Measurements from ENCODE around the gene POU6F2. TPM values are rescaled to one million over a fixed set of nuclear protein-coding genes. Genes with fewer than 3 reads are reported as not detected.

POU6F2 gene
- polyA plus RNA-seq, 6 donors from 2014 or later: not detected

DNA sequence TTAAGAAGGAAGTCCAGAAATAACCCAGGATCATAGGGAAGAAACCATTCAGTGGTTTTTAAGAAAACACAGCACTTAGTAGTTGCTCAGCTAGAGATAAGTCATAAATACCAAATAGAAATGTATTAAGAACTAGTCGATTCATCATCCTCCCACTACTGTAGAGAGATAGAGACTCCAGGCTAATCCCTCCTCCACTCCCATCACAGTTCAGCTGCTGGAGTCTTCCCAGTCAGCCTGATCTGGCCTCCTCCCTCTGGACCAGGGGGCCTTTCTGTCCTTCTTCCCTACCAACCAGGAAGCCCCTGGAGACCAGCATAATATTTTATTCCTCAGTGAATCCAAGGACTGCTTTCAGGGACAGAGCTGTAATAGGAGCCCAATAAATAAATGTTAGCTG lies 294.4 kb downstream of the POU6F2 start:
- ATAC-seq (ENCODE audit: low read depth in 2 of 2): no peak
- peaks cover 12 to 18% (median 15%) of the 10 kb centered on the region in 3 donors for H3K27me3 Mint-ChIP-seq
- peaks cover 0 to 4% (median 0%) of the 10 kb centered on the region in 7 donors for H3K9me3 Mint-ChIP-seq
- no peak for DNase-seq
- H3K4me1 Mint-ChIP-seq: no peaks in the 10 kb centered on the region
- H3K27ac Mint-ChIP-seq: no peak overlapping the region
- H3K4me3 Mint-ChIP-seq: no peak overlapping the region
- H3K36me3 Mint-ChIP-seq: no peaks in the 10 kb centered on the region

GRCh38 chr7:39272691-39273090 lies 295.0 kb downstream of the POU6F2 start:
- no peak overlapping the region for H3K4me3 Mint-ChIP-seq
- DNase-seq: no peak
- H3K27ac Mint-ChIP-seq: no peak overlapping the region
- no peak for ATAC-seq (ENCODE audit: low read depth in 2 of 2)
- peaks cover 0 to 4% (median 0%) of the 10 kb centered on the region in 7 donors for H3K9me3 Mint-ChIP-seq
- peaks cover 12 to 18% (median 15%) of the 10 kb centered on the region in 3 donors for H3K27me3 Mint-ChIP-seq
- no peaks in the 10 kb centered on the region for H3K4me1 Mint-ChIP-seq
- H3K36me3 Mint-ChIP-seq: no peaks in the 10 kb centered on the region

DNA sequence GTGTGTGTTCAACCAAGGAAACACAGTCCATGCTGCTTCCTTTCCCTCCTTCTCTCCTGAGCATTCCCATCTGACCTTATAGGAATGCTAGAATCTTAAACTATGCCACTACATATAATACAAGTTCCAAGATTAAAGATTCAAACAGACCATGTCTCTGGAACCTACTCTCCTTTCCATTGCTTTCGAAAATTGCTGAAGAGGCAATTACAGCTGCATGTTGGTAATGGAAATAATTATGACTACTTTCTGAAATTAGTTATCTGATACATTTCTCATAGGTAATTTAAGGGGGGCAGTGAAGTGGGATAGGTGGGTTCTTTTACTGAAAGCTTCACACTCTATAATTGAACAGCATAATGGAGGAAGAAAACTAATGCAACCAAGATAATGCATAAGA lies 302.6 kb downstream of the POU6F2 start:
- no peak for DNase-seq
- no peak overlapping the region for H3K4me3 Mint-ChIP-seq
- no peaks in the 10 kb centered on the region for H3K36me3 Mint-ChIP-seq
- peaks cover 0 to 4% (median 0%) of the 10 kb centered on the region in 3 donors for H3K4me1 Mint-ChIP-seq
- H3K9me3 Mint-ChIP-seq: peaks cover 0 to 10% (median 4%) of the 10 kb centered on the region in 7 donors
- H3K27ac Mint-ChIP-seq: no peak overlapping the region
- peaks cover 0 to 8% (median 6%) of the 10 kb centered on the region in 3 donors for H3K27me3 Mint-ChIP-seq
- no peak for ATAC-seq (ENCODE audit: low read depth in 2 of 2)

GRCh38 chr7:39285256-39285655 lies 307.5 kb downstream of the POU6F2 start:
- ATAC-seq (ENCODE audit: low read depth in 2 of 2) (no peak), DNase-seq (no peak)
- no peaks in the 10 kb centered on the region for H3K4me1 Mint-ChIP-seq
- H3K36me3 Mint-ChIP-seq: no peaks in the 10 kb centered on the region
- no peak overlapping the region for H3K27ac Mint-ChIP-seq
- no peak overlapping the region for H3K4me3 Mint-ChIP-seq
- H3K27me3 Mint-ChIP-seq: peaks cover 9 to 17% (median 17%) of the 10 kb centered on the region in 3 donors
- H3K9me3 Mint-ChIP-seq: peaks cover 0 to 5% (median 0%) of the 10 kb centered on the region in 7 donors

DNA sequence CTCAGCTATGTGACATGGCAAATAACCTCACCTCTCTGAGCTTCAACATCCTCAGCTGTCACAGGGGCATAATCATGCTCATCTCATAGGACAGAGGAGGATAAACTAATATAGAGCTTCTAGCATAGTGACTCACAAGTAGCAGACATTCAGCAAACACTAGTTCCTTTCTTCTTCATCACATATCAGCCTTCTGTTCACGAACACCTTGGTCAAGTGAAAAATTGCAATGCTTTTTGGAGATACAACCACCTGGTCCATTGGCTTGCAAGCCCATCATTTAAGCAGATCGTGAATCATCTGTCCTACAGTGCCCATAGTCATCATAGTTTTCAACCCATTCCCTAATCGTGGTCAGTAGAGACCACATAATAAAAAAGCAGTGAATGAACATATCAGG lies 310.6 kb downstream of the POU6F2 start:
- H3K9me3 Mint-ChIP-seq: no peaks in the 10 kb centered on the region
- ATAC-seq (ENCODE audit: low read depth in 2 of 2) (no peak), DNase-seq (no peak)
- H3K27ac Mint-ChIP-seq: no peak overlapping the region
- peaks cover 9 to 28% (median 18%) of the 10 kb centered on the region in 3 donors for H3K27me3 Mint-ChIP-seq
- no peaks in the 10 kb centered on the region for H3K36me3 Mint-ChIP-seq
- no peaks in the 10 kb centered on the region for H3K4me1 Mint-ChIP-seq
- H3K4me3 Mint-ChIP-seq: peak overlapping the region in 1 of 8 donors; percentile 12

- H3K9me3 Mint-ChIP-seq: peaks cover 0 to 4% (median 0%) of the 10 kb centered on the region in 7 donors
- H3K36me3 Mint-ChIP-seq: no peaks in the 10 kb centered on the region
These were observed 314.1 kb downstream of the POU6F2 start for GRCh38 chr7:39291628-39292410.

DNA sequence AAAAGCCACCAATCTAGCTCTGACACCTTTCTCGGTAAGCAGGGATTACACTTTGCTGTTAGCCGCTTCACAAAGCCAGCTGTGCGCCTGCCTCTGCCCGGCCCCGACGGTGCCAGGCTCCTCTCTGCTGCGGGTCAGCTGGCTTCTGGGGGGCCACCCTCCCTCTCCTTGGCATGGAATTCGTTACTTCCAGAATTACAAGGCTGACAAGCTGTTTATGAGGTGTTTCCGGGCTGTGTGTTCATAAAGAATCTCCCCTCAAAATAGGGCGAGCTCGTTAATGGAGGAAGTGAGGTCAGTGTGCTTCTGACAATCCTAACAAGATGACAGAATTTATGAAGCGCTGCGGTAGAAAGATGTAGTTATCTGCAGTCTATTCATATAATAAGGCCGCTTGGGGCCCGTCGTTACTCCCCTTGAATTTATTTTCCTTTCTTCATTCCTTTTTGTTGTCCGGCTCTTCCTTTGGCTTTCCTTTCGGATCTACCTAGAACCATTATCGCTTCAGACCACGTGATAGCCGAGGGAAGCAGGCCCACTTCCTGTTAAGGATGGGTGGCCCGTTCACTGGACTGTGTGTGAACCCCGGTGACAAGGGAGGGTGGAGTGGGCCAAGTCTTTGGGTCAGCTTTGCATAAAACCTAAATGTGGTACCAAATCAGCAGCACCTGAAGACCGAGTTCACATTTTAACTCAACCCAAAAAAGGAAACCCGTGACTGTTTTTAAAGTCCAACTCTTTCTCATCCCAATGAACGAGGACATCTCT lies 315.5 kb downstream of the POU6F2 start:
- DNase-seq: no peak
- peaks cover 7 to 30% (median 12%) of the 10 kb centered on the region in 3 donors for H3K27me3 Mint-ChIP-seq
- no peak for ATAC-seq (ENCODE audit: low read depth in 2 of 2)
- no peaks in the 10 kb centered on the region for H3K36me3 Mint-ChIP-seq
- no peak overlapping the region for H3K4me3 Mint-ChIP-seq
- H3K27ac Mint-ChIP-seq: no peak overlapping the region
- H3K9me3 Mint-ChIP-seq: peaks cover 0 to 15% (median 5%) of the 10 kb centered on the region in 7 donors
- no peaks in the 10 kb centered on the region for H3K4me1 Mint-ChIP-seq

More at GRCh38 chr7:39291628-39292410, 314.1 kb downstream of the POU6F2 start:
- Mint-ChIP-seq H3K27ac (no peak overlapping the region), H3K4me3 (no peak overlapping the region), H3K4me1 (no peaks in the 10 kb centered on the region), H3K27me3 (peaks cover 6 to 30% (median 13%) of the 10 kb centered on the region in 3 donors)
- ATAC-seq (ENCODE audit: low read depth in 2 of 2): no peak
- DNase-seq: no peak

DNA sequence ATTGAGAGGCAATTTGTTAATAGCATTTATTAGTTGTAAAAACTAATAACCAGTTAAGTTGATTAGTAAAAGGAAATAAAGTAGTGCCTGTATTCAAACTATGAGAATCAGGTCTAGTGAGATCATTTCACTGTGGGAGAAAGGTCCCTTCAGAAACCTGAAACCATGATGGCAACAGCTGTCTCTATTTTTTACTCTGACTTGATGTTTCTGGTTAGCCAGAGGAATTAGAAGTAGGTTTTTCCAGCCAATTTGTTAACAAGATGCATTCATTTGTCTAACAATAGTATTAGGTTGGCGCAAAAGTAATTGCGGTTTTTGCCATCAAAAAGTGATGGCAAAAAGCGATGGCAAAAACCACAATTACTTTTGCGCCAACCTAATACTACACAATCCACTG lies 316.3 kb downstream of the POU6F2 start:
- ATAC-seq (ENCODE audit: low read depth in 2 of 2): no peak
- H3K27ac Mint-ChIP-seq: no peak overlapping the region
- no peak for DNase-seq
- no peaks in the 10 kb centered on the region for H3K4me1 Mint-ChIP-seq
- H3K9me3 Mint-ChIP-seq: peaks cover 0 to 15% (median 6%) of the 10 kb centered on the region in 7 donors
- no peaks in the 10 kb centered on the region for H3K36me3 Mint-ChIP-seq
- H3K27me3 Mint-ChIP-seq: peaks cover 5 to 22% (median 7%) of the 10 kb centered on the region in 3 donors
- no peak overlapping the region for H3K4me3 Mint-ChIP-seq

- ATAC-seq (ENCODE audit: low read depth in 2 of 2) (no peak), DNase-seq (no peak)
- Mint-ChIP-seq H3K9me3 (peaks cover 0 to 15% (median 6%) of the 10 kb centered on the region in 7 donors), H3K4me3 (no peak overlapping the region), H3K36me3 (no peaks in the 10 kb centered on the region), H3K27ac (no peak overlapping the region), H3K27me3 (peaks cover 0 to 15% (median 7%) of the 10 kb centered on the region in 3 donors), H3K4me1 (no peaks in the 10 kb centered on the region)
These were observed 318.1 kb downstream of the POU6F2 start for GRCh38 chr7:39295796-39296195.

DNA sequence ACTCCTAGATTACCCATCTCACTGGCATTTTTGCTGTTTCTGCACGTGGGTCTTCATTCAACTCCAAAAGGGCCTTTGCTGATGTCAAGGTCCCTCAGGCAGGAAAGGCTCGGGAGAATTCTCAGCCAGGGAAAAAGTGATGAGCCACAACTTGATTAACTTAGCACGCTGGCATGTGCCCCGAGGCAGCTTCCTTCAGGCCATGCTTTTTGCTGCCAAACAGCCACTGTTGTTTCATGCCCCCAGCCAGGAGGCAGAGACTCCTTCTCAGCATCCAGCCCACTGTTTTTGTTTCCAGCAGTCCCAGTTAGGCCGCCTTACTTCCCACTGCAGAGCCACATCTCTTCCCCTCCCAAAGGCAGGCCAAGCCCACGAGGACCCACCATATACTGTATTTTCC lies 322.0 kb downstream of the POU6F2 start:
- Mint-ChIP-seq H3K4me1 (no peaks in the 10 kb centered on the region), H3K9me3 (peaks cover 0 to 15% (median 6%) of the 10 kb centered on the region in 7 donors), H3K27me3 (peaks cover 0 to 7% (median 6%) of the 10 kb centered on the region in 3 donors), H3K36me3 (no peaks in the 10 kb centered on the region), H3K4me3 (no peak overlapping the region), H3K27ac (no peak overlapping the region)
- DNase-seq (no peak), ATAC-seq (ENCODE audit: low read depth in 2 of 2) (no peak)

- DNase-seq (no peak), ATAC-seq (ENCODE audit: low read depth in 2 of 2) (no peak)
- Mint-ChIP-seq H3K27me3 (peaks cover 0 to 7% (median 6%) of the 10 kb centered on the region in 3 donors), H3K9me3 (peaks cover 0 to 15% (median 6%) of the 10 kb centered on the region in 7 donors), H3K4me1 (no peaks in the 10 kb centered on the region), H3K27ac (no peak overlapping the region), H3K36me3 (no peaks in the 10 kb centered on the region), H3K4me3 (no peak overlapping the region)
These were observed 322.6 kb downstream of the POU6F2 start for GRCh38 chr7:39300276-39300675.

DNA sequence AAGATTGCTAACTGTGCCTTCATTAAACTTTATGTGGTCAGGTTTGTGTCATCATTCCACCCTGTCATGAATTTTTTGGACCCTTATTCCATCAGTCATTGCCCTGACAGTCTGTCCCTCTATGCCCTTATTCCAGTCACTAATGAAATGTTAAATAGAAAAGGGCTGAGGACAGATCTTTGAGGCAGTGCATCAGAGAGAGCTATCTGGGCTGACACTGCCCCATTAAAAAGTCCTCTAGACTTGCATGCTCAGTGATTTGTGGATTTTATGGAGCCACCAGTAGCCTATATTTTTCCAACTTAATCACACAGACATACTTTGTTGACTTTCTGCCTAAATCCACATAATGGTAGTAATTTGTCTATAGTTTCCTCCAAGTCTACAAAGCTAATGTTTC lies 323.8 kb downstream of the POU6F2 start:
- Mint-ChIP-seq H3K4me1 (no peaks in the 10 kb centered on the region), H3K36me3 (no peaks in the 10 kb centered on the region), H3K4me3 (no peak overlapping the region), H3K27me3 (peaks cover 0 to 10% (median 2%) of the 10 kb centered on the region in 3 donors), H3K27ac (no peak overlapping the region), H3K9me3 (peaks cover 0 to 13% (median 6%) of the 10 kb centered on the region in 7 donors)
- ATAC-seq (ENCODE audit: low read depth in 2 of 2) (no peak), DNase-seq (no peak)

- Mint-ChIP-seq H3K27ac (no peak overlapping the region), H3K36me3 (no peaks in the 10 kb centered on the region), H3K27me3 (peaks cover 0 to 14% (median 0%) of the 10 kb centered on the region in 3 donors), H3K4me1 (no peaks in the 10 kb centered on the region), H3K4me3 (no peak overlapping the region), H3K9me3 (no peaks in the 10 kb centered on the region)
- ATAC-seq (ENCODE audit: low read depth in 2 of 2) (no peak), DNase-seq (no peak)
These were observed 326.5 kb downstream of the POU6F2 start for GRCh38 chr7:39304178-39304577.

All from naive B cell (primary cell).